ENCODE data around the gene OBSL1. TPM values are rescaled to one million over a fixed set of nuclear protein-coding genes. Genes with fewer than 3 reads are reported as not detected.

The OBSL1 gene
- total and polyA plus RNA-seq, 4 donors, result 14.2 to 35.3 (median 27.3) TPM

DNA sequence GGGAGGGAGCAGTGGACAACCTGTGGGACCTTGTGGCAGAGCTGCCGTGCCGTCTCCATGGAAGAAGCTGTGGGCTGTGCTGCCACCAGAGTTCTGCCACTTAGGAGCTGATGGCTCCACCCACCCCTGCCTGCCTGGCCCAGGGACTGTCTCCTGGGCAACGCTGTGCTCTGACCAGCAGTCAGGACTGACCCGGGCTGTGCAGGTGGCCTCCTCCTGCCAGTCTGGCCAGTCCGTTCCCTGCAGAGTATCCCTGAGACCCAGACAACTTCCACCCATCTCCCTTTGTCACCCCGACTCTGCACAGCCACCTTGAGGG is 44.3 kb downstream of the OBSL1 start:
- Histone ChIP-seq H3K27ac (ENCODE audit: low read depth in 1 of 2, low read length in 2 of 2) (no peak overlapping the region), H3K9me3 (ENCODE audit: control insufficient read depth in 4 of 4, low read length in 3 of 4) (no peaks in the 10 kb centered on the region), H3K27me3 (ENCODE audit: control insufficient read depth in 4 of 4, insufficient read depth in 4 of 4, low read length in 3 of 4) (peaks cover 0 to 14% (median 9%) of the 10 kb centered on the region in 4 donors), H3K4me3 (ENCODE audit: low read depth in 1 of 3, low read length in 3 of 3) (no peak overlapping the region), H3K9ac (ENCODE audit: low read depth in 1 of 2, low read length in 2 of 2) (no peak overlapping the region), H3K4me1 (ENCODE audit: control insufficient read depth in 4 of 4, insufficient read depth in 4 of 4, low read length in 3 of 4) (no peaks in the 10 kb centered on the region), H3K36me3 (ENCODE audit: control insufficient read depth in 4 of 4, insufficient read depth in 3 of 4, low read depth in 1 of 4, low read length in 3 of 4) (no peaks in the 10 kb centered on the region)
- no peak for TF ChIP-seq TAF1 (conservative IDR thresholded peaks at IDR 0.05)
- TF ChIP-seq FOXA1 (IDR thresholded peaks at IDR 0.05), result no peak
- TF ChIP-seq, protein P1, sequence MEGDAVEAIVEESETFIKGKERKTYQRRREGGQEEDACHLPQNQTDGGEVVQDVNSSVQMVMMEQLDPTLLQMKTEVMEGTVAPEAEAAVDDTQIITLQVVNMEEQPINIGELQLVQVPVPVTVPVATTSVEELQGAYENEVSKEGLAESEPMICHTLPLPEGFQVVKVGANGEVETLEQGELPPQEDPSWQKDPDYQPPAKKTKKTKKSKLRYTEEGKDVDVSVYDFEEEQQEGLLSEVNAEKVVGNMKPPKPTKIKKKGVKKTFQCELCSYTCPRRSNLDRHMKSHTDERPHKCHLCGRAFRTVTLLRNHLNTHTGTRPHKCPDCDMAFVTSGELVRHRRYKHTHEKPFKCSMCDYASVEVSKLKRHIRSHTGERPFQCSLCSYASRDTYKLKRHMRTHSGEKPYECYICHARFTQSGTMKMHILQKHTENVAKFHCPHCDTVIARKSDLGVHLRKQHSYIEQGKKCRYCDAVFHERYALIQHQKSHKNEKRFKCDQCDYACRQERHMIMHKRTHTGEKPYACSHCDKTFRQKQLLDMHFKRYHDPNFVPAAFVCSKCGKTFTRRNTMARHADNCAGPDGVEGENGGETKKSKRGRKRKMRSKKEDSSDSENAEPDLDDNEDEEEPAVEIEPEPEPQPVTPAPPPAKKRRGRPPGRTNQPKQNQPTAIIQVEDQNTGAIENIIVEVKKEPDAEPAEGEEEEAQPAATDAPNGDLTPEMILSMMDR (IDR thresholded peaks at IDR 0.05; ENCODE audit: low read depth, low read length, missing input control), result no peak
- no peak for TF ChIP-seq HNF4A (conservative IDR thresholded peaks at IDR 0.05)
- TF ChIP-seq, protein P2, sequence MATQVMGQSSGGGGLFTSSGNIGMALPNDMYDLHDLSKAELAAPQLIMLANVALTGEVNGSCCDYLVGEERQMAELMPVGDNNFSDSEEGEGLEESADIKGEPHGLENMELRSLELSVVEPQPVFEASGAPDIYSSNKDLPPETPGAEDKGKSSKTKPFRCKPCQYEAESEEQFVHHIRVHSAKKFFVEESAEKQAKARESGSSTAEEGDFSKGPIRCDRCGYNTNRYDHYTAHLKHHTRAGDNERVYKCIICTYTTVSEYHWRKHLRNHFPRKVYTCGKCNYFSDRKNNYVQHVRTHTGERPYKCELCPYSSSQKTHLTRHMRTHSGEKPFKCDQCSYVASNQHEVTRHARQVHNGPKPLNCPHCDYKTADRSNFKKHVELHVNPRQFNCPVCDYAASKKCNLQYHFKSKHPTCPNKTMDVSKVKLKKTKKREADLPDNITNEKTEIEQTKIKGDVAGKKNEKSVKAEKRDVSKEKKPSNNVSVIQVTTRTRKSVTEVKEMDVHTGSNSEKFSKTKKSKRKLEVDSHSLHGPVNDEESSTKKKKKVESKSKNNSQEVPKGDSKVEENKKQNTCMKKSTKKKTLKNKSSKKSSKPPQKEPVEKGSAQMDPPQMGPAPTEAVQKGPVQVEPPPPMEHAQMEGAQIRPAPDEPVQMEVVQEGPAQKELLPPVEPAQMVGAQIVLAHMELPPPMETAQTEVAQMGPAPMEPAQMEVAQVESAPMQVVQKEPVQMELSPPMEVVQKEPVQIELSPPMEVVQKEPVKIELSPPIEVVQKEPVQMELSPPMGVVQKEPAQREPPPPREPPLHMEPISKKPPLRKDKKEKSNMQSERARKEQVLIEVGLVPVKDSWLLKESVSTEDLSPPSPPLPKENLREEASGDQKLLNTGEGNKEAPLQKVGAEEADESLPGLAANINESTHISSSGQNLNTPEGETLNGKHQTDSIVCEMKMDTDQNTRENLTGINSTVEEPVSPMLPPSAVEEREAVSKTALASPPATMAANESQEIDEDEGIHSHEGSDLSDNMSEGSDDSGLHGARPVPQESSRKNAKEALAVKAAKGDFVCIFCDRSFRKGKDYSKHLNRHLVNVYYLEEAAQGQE (IDR thresholded peaks at IDR 0.05), result no peak
- TF ChIP-seq HNF4G (IDR thresholded peaks at IDR 0.05), result no peak
- TF ChIP-seq, protein P3, sequence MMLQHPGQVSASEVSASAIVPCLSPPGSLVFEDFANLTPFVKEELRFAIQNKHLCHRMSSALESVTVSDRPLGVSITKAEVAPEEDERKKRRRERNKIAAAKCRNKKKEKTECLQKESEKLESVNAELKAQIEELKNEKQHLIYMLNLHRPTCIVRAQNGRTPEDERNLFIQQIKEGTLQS (IDR thresholded peaks at IDR 0.05), result no peak
- no peak for TF ChIP-seq GABPA (IDR thresholded peaks at IDR 0.05 in 1 of 2, conservative IDR thresholded peaks at IDR 0.05 in 1 of 2)
- TF ChIP-seq, protein P4, sequence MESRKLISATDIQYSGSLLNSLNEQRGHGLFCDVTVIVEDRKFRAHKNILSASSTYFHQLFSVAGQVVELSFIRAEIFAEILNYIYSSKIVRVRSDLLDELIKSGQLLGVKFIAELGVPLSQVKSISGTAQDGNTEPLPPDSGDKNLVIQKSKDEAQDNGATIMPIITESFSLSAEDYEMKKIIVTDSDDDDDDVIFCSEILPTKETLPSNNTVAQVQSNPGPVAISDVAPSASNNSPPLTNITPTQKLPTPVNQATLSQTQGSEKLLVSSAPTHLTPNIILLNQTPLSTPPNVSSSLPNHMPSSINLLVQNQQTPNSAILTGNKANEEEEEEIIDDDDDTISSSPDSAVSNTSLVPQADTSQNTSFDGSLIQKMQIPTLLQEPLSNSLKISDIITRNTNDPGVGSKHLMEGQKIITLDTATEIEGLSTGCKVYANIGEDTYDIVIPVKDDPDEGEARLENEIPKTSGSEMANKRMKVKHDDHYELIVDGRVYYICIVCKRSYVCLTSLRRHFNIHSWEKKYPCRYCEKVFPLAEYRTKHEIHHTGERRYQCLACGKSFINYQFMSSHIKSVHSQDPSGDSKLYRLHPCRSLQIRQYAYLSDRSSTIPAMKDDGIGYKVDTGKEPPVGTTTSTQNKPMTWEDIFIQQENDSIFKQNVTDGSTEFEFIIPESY (IDR thresholded peaks at IDR 0.05), result no peak
- TF ChIP-seq YY1 (IDR thresholded peaks at IDR 0.05), result no peak
- TF ChIP-seq, protein P5, sequence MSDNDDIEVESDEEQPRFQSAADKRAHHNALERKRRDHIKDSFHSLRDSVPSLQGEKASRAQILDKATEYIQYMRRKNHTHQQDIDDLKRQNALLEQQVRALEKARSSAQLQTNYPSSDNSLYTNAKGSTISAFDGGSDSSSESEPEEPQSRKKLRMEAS (IDR thresholded peaks at IDR 0.05), result no peak
- no peak for TF ChIP-seq EGR1 (IDR thresholded peaks at IDR 0.05; ENCODE audit: low read depth in 2 of 2)
- TF ChIP-seq RAD21 (IDR thresholded peaks at IDR 0.05), result no peak
- no peak for TF ChIP-seq FOXA2 (IDR thresholded peaks at IDR 0.05)
- TF ChIP-seq SP1 (IDR thresholded peaks at IDR 0.05), result no peak
- no peak for TF ChIP-seq JUND (IDR thresholded peaks at IDR 0.05)
- DNase-seq (ENCODE audit: low spot score), result no peak
- WGBS, result 34% methylated on average over 6 of the region's 6 CpGs

Measured in liver (tissue), 9 donors.